Epithelial cell of proximal tubule (primary cell): ENCODE results near the gene ANKRD40CL. TPM values are rescaled to one million over a fixed set of nuclear protein-coding genes. Genes with fewer than 3 reads are reported as not detected.
"Not testable (repeated sequence)": the region's sequence is repeated elsewhere in the genome, so short reads cannot be mapped to it uniquely, and the experiment has no call there.

Source experiments
- DNase-seq: peaks from one replicate; pipeline ENCODE4 v3.0.0-alpha.2; 2011; ENCODE audit warnings: low read depth
- H3K4me3 ChIP-seq: 2 replicates; pipeline ENCODE4 v1.5.1; 2011; ENCODE audit warnings: low read depth, mild to moderate bottlenecking, low read length
- total RNA-seq: library from RNA; depleted of rRNA; stranded (reverse); fragments of >200 nt; gene quantifications from 2 replicates; pipeline ENCODE4 v1.2.3, GENCODE V29; 2015
- TF ChIP-seq, protein P1 (sequence below): conservative IDR thresholded peaks from 2 replicates; pipeline ENCODE4 v1.5.1; 2012; ENCODE audit warnings: low read depth, mild to moderate bottlenecking, low read length

The ANKRD40CL gene
- total RNA-seq, 1 donor from 2014 or later = not detected

- DNase-seq = no peak
- TF ChIP-seq, protein P1, sequence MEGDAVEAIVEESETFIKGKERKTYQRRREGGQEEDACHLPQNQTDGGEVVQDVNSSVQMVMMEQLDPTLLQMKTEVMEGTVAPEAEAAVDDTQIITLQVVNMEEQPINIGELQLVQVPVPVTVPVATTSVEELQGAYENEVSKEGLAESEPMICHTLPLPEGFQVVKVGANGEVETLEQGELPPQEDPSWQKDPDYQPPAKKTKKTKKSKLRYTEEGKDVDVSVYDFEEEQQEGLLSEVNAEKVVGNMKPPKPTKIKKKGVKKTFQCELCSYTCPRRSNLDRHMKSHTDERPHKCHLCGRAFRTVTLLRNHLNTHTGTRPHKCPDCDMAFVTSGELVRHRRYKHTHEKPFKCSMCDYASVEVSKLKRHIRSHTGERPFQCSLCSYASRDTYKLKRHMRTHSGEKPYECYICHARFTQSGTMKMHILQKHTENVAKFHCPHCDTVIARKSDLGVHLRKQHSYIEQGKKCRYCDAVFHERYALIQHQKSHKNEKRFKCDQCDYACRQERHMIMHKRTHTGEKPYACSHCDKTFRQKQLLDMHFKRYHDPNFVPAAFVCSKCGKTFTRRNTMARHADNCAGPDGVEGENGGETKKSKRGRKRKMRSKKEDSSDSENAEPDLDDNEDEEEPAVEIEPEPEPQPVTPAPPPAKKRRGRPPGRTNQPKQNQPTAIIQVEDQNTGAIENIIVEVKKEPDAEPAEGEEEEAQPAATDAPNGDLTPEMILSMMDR = no peak
- no peak overlapping the region for H3K4me3 ChIP-seq
Observed at GRCh38 chr17:50807009-50807408, 39.7 kb upstream of the ANKRD40CL start.

- TF ChIP-seq, protein P1 = peak; percentile 26
- H3K4me3 ChIP-seq = no peak overlapping the region
- DNase-seq = no peak
Observed at GRCh38 chr17:50806141-50806643, 38.9 kb upstream of the ANKRD40CL start.

DNA sequence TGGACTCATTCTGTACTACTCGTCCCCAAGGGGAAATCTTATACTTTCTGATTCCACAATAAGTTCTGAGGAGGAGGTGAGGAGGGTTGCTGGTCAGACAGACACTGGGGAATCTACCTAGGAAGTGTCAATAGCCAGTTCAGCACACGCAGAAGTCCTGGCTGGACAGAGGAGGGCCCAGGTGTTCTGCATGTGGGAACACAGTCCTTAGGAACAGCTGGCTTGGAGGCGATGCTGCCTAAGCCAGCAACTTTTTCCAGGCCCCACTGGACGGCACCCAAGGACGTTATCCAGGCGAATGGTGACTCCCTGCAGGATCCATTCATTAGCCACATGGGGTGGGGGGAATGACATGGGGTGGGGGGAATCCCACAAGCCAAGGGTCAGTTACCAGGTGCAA lies 38.2 kb upstream of the ANKRD40CL start:
- H3K4me3 ChIP-seq = no peak overlapping the region
- no peak for DNase-seq

DNA sequence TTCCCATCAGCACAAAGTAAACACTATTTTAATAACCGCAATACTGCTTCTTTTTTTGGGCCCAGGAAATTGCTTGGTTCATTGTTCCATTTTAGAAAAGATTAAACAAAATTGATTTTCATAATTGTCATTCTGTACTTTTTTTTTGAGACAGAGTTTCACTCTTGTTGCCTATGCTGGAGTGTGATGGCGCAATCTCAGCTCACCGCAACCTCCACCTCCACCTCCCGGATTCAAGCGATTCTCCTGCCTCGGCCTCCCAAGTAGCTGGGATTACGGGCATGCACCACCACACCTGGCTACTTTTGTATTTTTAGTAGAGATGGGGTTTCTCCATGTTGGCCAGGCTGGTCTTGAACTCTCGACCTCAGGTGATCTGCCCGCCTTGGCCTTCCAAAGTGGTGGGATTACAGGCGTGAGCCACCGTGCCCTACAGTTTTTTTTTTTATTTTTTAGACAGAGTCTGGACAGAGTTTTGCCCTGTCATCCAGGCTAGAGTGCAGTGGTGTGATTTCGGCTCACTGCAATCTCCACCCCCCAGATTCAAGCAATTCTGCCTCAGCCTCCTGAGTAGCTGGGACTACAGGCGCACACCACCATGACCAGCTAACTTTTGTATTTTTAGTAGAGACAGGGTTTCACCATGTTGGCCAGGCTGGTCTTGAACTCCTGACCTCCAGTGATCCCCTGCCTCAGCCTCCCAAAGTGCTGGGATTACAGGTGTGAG lies 37.6 kb upstream of the ANKRD40CL start:
- not testable (repeated sequence) for DNase-seq, H3K4me3 ChIP-seq

More for the DNA sequence above, 38.2 kb upstream of the ANKRD40CL start:
- TF ChIP-seq, protein P1 = no peak

DNA sequence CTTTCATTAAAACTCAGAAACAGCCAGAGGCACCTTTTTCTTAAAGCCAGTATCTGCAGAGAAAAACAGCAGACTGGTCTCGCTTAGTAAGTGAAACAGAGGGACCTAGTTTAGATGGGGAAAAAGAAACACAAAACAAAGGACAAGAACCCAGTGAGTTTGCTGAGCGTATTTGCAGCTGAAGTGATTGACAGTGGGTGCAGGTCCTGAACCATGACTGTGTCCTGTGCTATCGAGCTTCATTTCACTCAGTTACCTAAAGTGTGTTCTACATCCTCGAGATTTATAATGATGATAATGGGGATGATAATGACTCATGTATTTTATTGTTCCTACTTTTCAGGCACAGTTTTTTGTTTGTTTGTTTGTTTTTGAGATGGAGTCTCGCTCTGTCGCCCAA lies 36.4 kb upstream of the ANKRD40CL start:
- H3K4me3 ChIP-seq = no peak overlapping the region
- DNase-seq = no peak

GRCh38 chr17:50802609-50803571 lies 35.6 kb upstream of the ANKRD40CL start:
- TF ChIP-seq, protein P1 = no peak
- no peak for DNase-seq
- H3K4me3 ChIP-seq = no peak overlapping the region

More for the DNA sequence above, 36.4 kb upstream of the ANKRD40CL start:
- TF ChIP-seq, protein P1 = no peak

DNA sequence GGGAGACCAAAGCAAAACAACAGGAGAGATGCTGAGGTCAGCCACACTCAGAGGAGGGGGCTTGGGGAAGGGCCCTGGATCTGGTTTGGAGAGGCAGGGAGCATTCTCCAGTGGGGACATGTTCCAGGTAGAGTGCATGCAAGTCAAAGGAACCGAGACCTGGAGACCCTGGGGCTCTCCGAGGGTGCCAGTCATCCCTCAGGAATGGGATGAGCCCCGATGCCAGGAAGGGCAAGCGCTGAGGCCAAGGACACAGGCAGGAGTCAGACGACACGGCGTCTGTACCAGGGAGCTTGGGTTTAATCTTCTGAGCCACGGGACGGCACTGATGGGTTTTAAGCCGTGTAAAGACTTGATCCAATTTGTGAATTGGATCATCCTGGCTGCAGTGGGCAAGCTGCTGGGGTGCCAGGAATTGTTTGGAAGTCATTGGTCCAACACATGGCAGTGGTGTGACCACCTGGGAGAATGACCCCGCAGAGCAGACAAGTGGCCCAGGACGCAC lies 32.9 kb upstream of the ANKRD40CL start:
- no peak for DNase-seq
- TF ChIP-seq, protein P1 = no peak
- no peak overlapping the region for H3K4me3 ChIP-seq
